SU-DHL-6 (cell line): ENCODE data around the gene CDC25A.

Experiments
- EZH2phosphoT487 ChIP-seq: fragments of 200-600 bp; sonication (generic), shearing (Covaris generic); conservative IDR thresholded peaks from 2 replicates; pipeline ENCODE4 v1.6.1; 2018; ENCODE audit warnings: mild to moderate bottlenecking, antibody characterized with exemption, low read length, moderate library complexity, mixed read lengths
- TF ChIP-seq, protein P1 (sequence below): fragments of 200-600 bp; sonication (generic); IDR thresholded peaks from one replicate; pipeline ENCODE4 v1.5.1; 2017; ENCODE audit warnings: antibody characterized with exemption, mild to moderate bottlenecking, low read length, moderate library complexity; ENCODE audit not compliant: insufficient read depth, poor library complexity, severe bottlenecking

DNA sequence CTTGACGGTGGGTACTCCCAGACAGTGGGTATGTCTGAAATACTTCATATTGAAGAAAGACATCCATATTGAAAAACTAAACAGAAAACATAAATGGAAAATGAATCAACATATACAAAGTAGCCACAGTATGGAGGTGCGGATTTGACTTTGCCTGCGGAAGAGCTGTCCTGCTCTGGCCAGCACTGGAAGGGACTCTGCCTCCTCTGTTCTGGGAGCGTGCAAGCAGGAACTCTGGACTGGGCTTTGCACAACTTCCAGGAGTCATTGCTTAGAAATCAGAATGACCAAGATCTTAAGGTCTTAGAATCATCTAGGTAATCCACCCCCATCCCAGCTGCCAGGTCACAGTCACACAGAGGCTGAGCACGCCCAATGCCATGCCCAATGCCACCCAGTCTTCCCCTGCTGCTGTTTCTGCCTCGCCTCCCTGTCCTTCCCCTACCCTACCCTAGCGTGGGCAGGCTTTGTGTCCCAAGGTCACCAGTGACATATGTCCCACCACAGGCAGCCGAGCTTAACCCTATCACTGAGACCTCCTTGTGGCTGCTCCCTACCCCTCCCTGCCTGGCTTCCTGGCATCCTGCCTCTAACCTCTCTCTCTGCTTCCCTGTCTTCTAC lies 36.3 kb downstream of the CDC25A start:
- TF ChIP-seq, protein P1, sequence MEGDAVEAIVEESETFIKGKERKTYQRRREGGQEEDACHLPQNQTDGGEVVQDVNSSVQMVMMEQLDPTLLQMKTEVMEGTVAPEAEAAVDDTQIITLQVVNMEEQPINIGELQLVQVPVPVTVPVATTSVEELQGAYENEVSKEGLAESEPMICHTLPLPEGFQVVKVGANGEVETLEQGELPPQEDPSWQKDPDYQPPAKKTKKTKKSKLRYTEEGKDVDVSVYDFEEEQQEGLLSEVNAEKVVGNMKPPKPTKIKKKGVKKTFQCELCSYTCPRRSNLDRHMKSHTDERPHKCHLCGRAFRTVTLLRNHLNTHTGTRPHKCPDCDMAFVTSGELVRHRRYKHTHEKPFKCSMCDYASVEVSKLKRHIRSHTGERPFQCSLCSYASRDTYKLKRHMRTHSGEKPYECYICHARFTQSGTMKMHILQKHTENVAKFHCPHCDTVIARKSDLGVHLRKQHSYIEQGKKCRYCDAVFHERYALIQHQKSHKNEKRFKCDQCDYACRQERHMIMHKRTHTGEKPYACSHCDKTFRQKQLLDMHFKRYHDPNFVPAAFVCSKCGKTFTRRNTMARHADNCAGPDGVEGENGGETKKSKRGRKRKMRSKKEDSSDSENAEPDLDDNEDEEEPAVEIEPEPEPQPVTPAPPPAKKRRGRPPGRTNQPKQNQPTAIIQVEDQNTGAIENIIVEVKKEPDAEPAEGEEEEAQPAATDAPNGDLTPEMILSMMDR = no peak
- TF ChIP-seq EZH2phosphoT487 = no peak
